Measurements from ENCODE around the gene SZT2. TPM values are rescaled to one million over a fixed set of nuclear protein-coding genes. Genes with fewer than 3 reads are reported as not detected.

SZT2 gene
- total RNA-seq, 1 donor from 2014 or later, result 30.0 TPM

DNA sequence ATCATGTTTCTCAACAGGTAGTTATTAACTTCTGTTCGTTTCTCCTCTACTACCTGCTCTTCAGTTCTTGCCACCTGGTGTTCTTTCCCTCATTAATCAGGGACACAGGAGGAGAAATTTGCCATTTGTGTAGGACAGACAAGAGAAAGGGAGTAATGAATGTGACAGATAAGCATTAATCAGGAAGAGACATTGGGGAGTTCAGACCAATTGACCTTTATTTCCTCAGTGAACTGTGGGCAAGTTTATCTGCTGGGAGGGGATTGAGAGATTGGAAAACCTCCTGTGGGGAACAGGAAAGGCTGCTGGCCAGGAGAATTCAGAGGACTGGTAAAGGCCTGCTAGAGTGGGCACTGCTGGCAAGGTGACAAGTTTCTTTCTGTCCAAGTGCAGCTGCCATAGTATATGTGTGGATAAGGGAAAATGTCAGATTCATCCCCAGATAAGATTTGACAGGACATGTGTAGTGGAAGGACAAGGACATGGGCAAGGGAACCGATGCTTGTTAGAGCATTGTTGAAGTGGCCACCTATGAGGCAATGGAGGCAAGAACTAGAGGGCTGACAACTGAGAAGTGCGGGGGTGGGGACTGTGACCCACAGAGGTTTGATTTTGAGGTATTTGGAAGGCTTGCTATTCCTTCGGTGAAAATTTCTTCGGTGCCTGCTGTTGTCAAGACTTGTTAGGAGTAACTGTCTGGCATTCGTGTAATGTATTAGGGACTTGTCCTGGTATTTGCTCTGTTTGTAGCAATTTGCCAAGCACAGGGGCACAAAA is 12.6 kb downstream of the SZT2 start:
- no peak overlapping the region for H3K4me3 Mint-ChIP-seq (ENCODE audit: unreplicated experiment)
- Histone ChIP-seq H3K4me3 (ENCODE audit: insufficient read depth, low read depth, low read length) (no peak overlapping the region), H3K36me3 (ENCODE audit: insufficient read depth, low read length) (peaks cover 16% of the 10 kb centered on the region), H3K4me2 (ENCODE audit: low read length) (no peak overlapping the region), H3K27me3 (ENCODE audit: insufficient read depth, low read length) (no peaks in the 10 kb centered on the region), H3K9me3 (ENCODE audit: insufficient read depth, low read depth, low read length) (no peaks in the 10 kb centered on the region), H3K79me2 (ENCODE audit: insufficient read depth, low read length) (peaks cover 19% of the 10 kb centered on the region), H3K27ac (ENCODE audit: low read depth, low read length) (no peak overlapping the region), H3K4me1 (ENCODE audit: insufficient read depth, low read length) (no peaks in the 10 kb centered on the region), H4K20me1 (ENCODE audit: insufficient read depth, low read length) (peaks cover 21% of the 10 kb centered on the region), H2AFZ (ENCODE audit: low read depth, low read length) (no peak overlapping the region), H3K9ac (ENCODE audit: low read length) (no peak overlapping the region)
- H3K36me3 Mint-ChIP-seq (ENCODE audit: low read depth, unreplicated experiment), result peaks cover 21% of the 10 kb centered on the region
- TF ChIP-seq, protein P1, sequence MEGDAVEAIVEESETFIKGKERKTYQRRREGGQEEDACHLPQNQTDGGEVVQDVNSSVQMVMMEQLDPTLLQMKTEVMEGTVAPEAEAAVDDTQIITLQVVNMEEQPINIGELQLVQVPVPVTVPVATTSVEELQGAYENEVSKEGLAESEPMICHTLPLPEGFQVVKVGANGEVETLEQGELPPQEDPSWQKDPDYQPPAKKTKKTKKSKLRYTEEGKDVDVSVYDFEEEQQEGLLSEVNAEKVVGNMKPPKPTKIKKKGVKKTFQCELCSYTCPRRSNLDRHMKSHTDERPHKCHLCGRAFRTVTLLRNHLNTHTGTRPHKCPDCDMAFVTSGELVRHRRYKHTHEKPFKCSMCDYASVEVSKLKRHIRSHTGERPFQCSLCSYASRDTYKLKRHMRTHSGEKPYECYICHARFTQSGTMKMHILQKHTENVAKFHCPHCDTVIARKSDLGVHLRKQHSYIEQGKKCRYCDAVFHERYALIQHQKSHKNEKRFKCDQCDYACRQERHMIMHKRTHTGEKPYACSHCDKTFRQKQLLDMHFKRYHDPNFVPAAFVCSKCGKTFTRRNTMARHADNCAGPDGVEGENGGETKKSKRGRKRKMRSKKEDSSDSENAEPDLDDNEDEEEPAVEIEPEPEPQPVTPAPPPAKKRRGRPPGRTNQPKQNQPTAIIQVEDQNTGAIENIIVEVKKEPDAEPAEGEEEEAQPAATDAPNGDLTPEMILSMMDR (IDR thresholded peaks at IDR 0.05; ENCODE audit: insufficient read depth, low read depth, low read length), result no peak
- no peak for TF ChIP-seq EZH2 (IDR thresholded peaks at IDR 0.05; ENCODE audit: insufficient read depth, low read length)
- H3K4me1 Mint-ChIP-seq (ENCODE audit: low read depth, unreplicated experiment), result peaks cover 2% of the 10 kb centered on the region
- no peaks in the 10 kb centered on the region for H3K9me3 Mint-ChIP-seq (ENCODE audit: unreplicated experiment)
- no peak for DNase-seq (ENCODE audit: low read depth)
- no peak overlapping the region for H3K27ac Mint-ChIP-seq (ENCODE audit: unreplicated experiment)
- FAIRE-seq, result no peak
- H3K27me3 Mint-ChIP-seq (ENCODE audit: low read depth, unreplicated experiment), result no peaks in the 10 kb centered on the region

DNA sequence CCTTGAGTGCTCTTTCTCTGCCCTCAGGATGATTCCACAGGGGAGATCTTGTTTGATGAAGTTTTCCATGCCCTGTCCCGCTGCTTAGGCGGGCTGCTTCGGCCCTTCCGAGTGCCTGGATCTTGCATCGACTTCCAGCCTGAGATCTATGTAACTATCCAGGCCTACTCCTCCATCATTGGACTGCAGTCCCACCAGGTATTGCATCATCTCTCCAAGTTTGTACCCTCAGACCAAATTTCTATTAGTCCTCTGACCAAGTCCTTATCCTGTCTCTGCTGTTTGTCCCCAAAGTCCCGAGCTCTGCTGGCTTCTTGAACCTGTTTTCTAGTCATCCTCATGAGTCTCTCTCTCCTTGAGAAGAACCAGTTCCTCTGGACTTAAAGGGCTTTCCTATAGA is 14.7 kb downstream of the SZT2 start:
- no peaks in the 10 kb centered on the region for H3K4me1 ChIP-seq (ENCODE audit: insufficient read depth, low read length)
- no peak overlapping the region for H3K27ac ChIP-seq (ENCODE audit: low read depth, low read length)
- Mint-ChIP-seq H3K9me3 (ENCODE audit: unreplicated experiment) (no peaks in the 10 kb centered on the region), H3K36me3 (ENCODE audit: low read depth, unreplicated experiment) (peaks cover 28% of the 10 kb centered on the region), H3K27me3 (ENCODE audit: low read depth, unreplicated experiment) (no peaks in the 10 kb centered on the region), H3K4me3 (ENCODE audit: unreplicated experiment) (no peak overlapping the region), H3K4me1 (ENCODE audit: low read depth, unreplicated experiment) (peaks cover 2% of the 10 kb centered on the region), H3K27ac (ENCODE audit: unreplicated experiment) (no peak overlapping the region)
- H3K79me2 ChIP-seq (ENCODE audit: insufficient read depth, low read length), result peaks cover 15% of the 10 kb centered on the region
- no peaks in the 10 kb centered on the region for H3K9me3 ChIP-seq (ENCODE audit: insufficient read depth, low read depth, low read length)
- H3K36me3 ChIP-seq (ENCODE audit: insufficient read depth, low read length), result peaks cover 24% of the 10 kb centered on the region
- H3K4me3 ChIP-seq (ENCODE audit: insufficient read depth, low read depth, low read length), result no peak overlapping the region
- no peak overlapping the region for H3K4me2 ChIP-seq (ENCODE audit: low read length)
- H4K20me1 ChIP-seq (ENCODE audit: insufficient read depth, low read length), result peaks cover 15% of the 10 kb centered on the region
- no peak overlapping the region for H2AFZ ChIP-seq (ENCODE audit: low read depth, low read length)
- FAIRE-seq (no peak), DNase-seq (ENCODE audit: low read depth) (no peak)
- TF ChIP-seq EZH2 (IDR thresholded peaks at IDR 0.05; ENCODE audit: insufficient read depth, low read length), result no peak
- TF ChIP-seq, protein P1 (IDR thresholded peaks at IDR 0.05; ENCODE audit: insufficient read depth, low read depth, low read length), result no peak
- H3K9ac ChIP-seq (ENCODE audit: low read length), result no peak overlapping the region
- H3K27me3 ChIP-seq (ENCODE audit: insufficient read depth, low read length), result no peaks in the 10 kb centered on the region
